Endothelial cell of umbilical vein (primary cell): ENCODE results near the gene DPP3. TPM values are rescaled to one million over a fixed set of nuclear protein-coding genes. Genes with fewer than 3 reads are reported as not detected.

ENCODE experiments used
- BruUV-seq: library from RNA; stranded (reverse); fragments of 400-500 nt; replicated peaks from 2 replicates; lab custom pipeline; 2021; lab: Mats Ljungman, UMichigan
- CTCF ChIA-PET: fragments of 300-600, 350-600 bp; sonication (Branson Sonifier 250); formaldehyde crosslinking; loops from one replicate; lab custom pipeline; 2021; ENCODE audit warnings: antibody characterized with exemption, inconsistent platforms; lab: Charles Lee
- POLR2A ChIA-PET: fragments of 300-600, 350-600 bp; sonication (Branson Sonifier 250); formaldehyde crosslinking; loops from one replicate; lab custom pipeline; 2021; ENCODE audit warnings: antibody characterized with exemption, inconsistent platforms; lab: Charles Lee
- DNase-seq: peaks from one replicate; pipeline ENCODE4 v3.0.0-alpha.2; 2011; ENCODE audit warnings: low read depth, low spot score
- FAIRE-seq: peaks from 2 replicates; lab custom pipeline; 2011; peaks lifted over from hg19 to GRCh38; lab: Jason Lieb, UNC
- H2AFZ ChIP-seq: 2 replicates; pipeline ENCODE4 v1.6.0; 2012; ENCODE audit warnings: low read depth, low read length, control low read depth, inconsistent platforms
- H3K27ac ChIP-seq: 2 replicates; pipeline ENCODE4 v1.5.1; 2011; ENCODE audit warnings: low read depth, mild to moderate bottlenecking, control low read depth, low read length, moderate library complexity; ENCODE audit not compliant: insufficient read depth
- H3K27me3 ChIP-seq, 2 experiments: 2 replicates each; pipeline versions ENCODE4 v1.6.0 to v1.6.1; 2011; ENCODE audit warnings: low read length in 2 of 2, mixed read lengths in 1 of 2; ENCODE audit not compliant: control insufficient read depth in 2 of 2, insufficient read depth in 2 of 2
- H3K36me3 ChIP-seq, 2 experiments: 2 replicates in 1 of 2; 3 replicates in 1 of 2; pipeline ENCODE4 v1.5.1; 2011; ENCODE audit warnings: low read length in 2 of 2, mild to moderate bottlenecking in 1 of 2, moderate library complexity in 1 of 2; ENCODE audit not compliant: control insufficient read depth in 2 of 2, insufficient read depth in 2 of 2; ENCODE audit errors: extremely low read depth in 1 of 2
- H3K4me1 ChIP-seq: 3 replicates; pipeline ENCODE4 v1.5.1; 2011; ENCODE audit warnings: mild to moderate bottlenecking, low read length; ENCODE audit not compliant: control insufficient read depth, insufficient read depth; ENCODE audit errors: extremely low read depth
- H3K4me2 ChIP-seq: 2 replicates; pipeline ENCODE4 v1.6.1; 2011; ENCODE audit warnings: low read length, control low read depth, mixed read lengths; ENCODE audit not compliant: insufficient read depth
- H3K4me3 ChIP-seq, 3 experiments: fragments of 200-600 bp in 1 of 3; sonication (generic), shearing (Covaris generic) in 1 of 3; replicated peaks in 1 of 3; 2 replicates each; pipeline ENCODE4 v1.5.1; 2011 to 2016; ENCODE audit warnings: control low read depth in 3 of 3, low read length in 3 of 3, mild to moderate bottlenecking in 2 of 3, inconsistent platforms in 1 of 3, low read depth in 1 of 3, moderate library complexity in 1 of 3; ENCODE audit not compliant: insufficient read depth in 1 of 3
- H3K79me2 ChIP-seq: 2 replicates; pipeline ENCODE4 v1.6.0; 2012; ENCODE audit warnings: low read length, inconsistent platforms; ENCODE audit not compliant: control insufficient read depth, insufficient read depth
- H3K9ac ChIP-seq: replicated peaks from 2 replicates; pipeline ENCODE3; 2011; ENCODE audit warnings: low read length, control low read depth; ENCODE audit not compliant: insufficient read depth; ENCODE audit errors: extremely low read depth
- H3K9me1 ChIP-seq: replicated peaks from 3 replicates; pipeline ENCODE4 v1.6.0; 2011; ENCODE audit warnings: mild to moderate bottlenecking, low read length; ENCODE audit not compliant: control insufficient read depth, insufficient read depth; ENCODE audit errors: extremely low read depth
- H3K9me3 ChIP-seq: replicated peaks from 2 replicates; pipeline ENCODE4 v1.5.1; 2012; ENCODE audit warnings: low read length, inconsistent platforms; ENCODE audit not compliant: control insufficient read depth, insufficient read depth
- H4K20me1 ChIP-seq: replicated peaks from 2 replicates; pipeline ENCODE3; 2011; ENCODE audit warnings: mild to moderate bottlenecking, low read length; ENCODE audit not compliant: control insufficient read depth, insufficient read depth; ENCODE audit errors: extremely low read depth
- CTCF ChIP-seq, 2 donors: IDR thresholded peaks; 1 replicate in 1 of 2; 2 replicates in 1 of 2; pipeline ENCODE4 v1.5.1; 2011; ENCODE audit warnings: low read length in 2 of 2, mild to moderate bottlenecking in 2 of 2, moderate library complexity in 2 of 2, control low read depth in 1 of 2, inconsistent platforms in 1 of 2, low read depth in 1 of 2; ENCODE audit not compliant: insufficient read depth in 1 of 2; ENCODE audit errors: extremely low read depth in 1 of 2
- EZH2 ChIP-seq: IDR thresholded peaks from 2 replicates; pipeline ENCODE4 v1.6.1; 2012; ENCODE audit warnings: borderline replicate concordance, low read depth, mild to moderate bottlenecking, moderate library complexity, low read length, inconsistent platforms; ENCODE audit not compliant: severe bottlenecking
- FOS ChIP-seq: IDR thresholded peaks from 2 replicates; pipeline ENCODE4 v1.6.1; 2011; ENCODE audit warnings: mild to moderate bottlenecking, low read length, moderate library complexity, borderline replicate concordance; ENCODE audit not compliant: insufficient read depth
- GATA2 ChIP-seq: IDR thresholded peaks from 2 replicates; pipeline ENCODE4 v1.7.0; 2011; ENCODE audit warnings: low read depth, mild to moderate bottlenecking, moderate library complexity, mixed read lengths, low read length; ENCODE audit not compliant: insufficient read length, insufficient read depth
- JUN ChIP-seq: IDR thresholded peaks from 2 replicates; pipeline ENCODE4 v1.6.1; 2011; ENCODE audit warnings: borderline replicate concordance, low read depth; ENCODE audit not compliant: insufficient read length, insufficient read depth
- MAX ChIP-seq: IDR thresholded peaks from 2 replicates; pipeline ENCODE4 v1.6.1; 2011; ENCODE audit not compliant: insufficient read depth, insufficient read length
- MYC ChIP-seq: IDR thresholded peaks from one replicate; pipeline ENCODE4 v1.6.1; 2011; ENCODE audit warnings: mild to moderate bottlenecking, low read depth, low read length
- POLR2A ChIP-seq: IDR thresholded peaks from 2 replicates; pipeline ENCODE4 v1.6.1; 2012; ENCODE audit warnings: low read depth, mild to moderate bottlenecking, control low read depth, low read length
- POLR2AphosphoS5 ChIP-seq: IDR thresholded peaks from 2 replicates; pipeline ENCODE4 v1.6.1; 2012; ENCODE audit warnings: low read depth, mild to moderate bottlenecking, control low read depth, low read length, moderate library complexity; ENCODE audit not compliant: insufficient read depth
- dilution Hi-C: fragments of 300-500 bp; cut with MboI; formaldehyde crosslinking; loops from one replicate; pipeline ENCODE4 v1.15.0; 2019; ENCODE audit warnings: low sequenced_read_pairs; ENCODE audit not compliant: extremely low pct_ligation_motif_present
- intact Hi-C: fragments of 100-400 bp; cut with micrococcal nuclease; formaldehyde crosslinking; loops from one replicate; pipeline ENCODE4 v1.10.0; 2022
- polyA plus RNA-seq, 4 experiments: library from polyadenylated mRNA; depleted of rRNA in 3 of 4; stranded (reverse) in 3 of 4; unstranded in 1 of 4; fragments of >200 nt; gene quantifications; 2 replicates each; pipeline versions ENCODE4 v1.2.1 to v1.2.3, GENCODE V29; 2011 to 2012; ENCODE audit warnings: missing spikeins in 1 of 4
- total RNA-seq: library from RNA; stranded (reverse); gene quantifications from 2 replicates; pipeline ENCODE4 v1.2.3, GENCODE V29; 2021

The DPP3 gene
- total and polyA plus RNA-seq, 2 donors (not counting 3 experiments of a cell fraction or from before 2014, with no cell fraction given) = 46.4 to 50.4 TPM

GRCh38 chr11:66554602-66555001, 74.4 kb downstream of the DPP3 start:
- POLR2A ChIA-PET = no interaction called here
- no TSS peak for BruUV-seq
- no peaks in the 10 kb centered on the region for H4K20me1 ChIP-seq
- H3K79me2 ChIP-seq = no peaks in the 10 kb centered on the region
- no peak overlapping the region for H2AFZ ChIP-seq
- intact Hi-C loops (no loop called here), dilution Hi-C loops (no loop called here)
- FAIRE-seq = no peak
- no peaks in the 10 kb centered on the region for H3K9me3 ChIP-seq
- no peak overlapping the region for H3K4me2 ChIP-seq
- no peaks in the 10 kb centered on the region for H3K9me1 ChIP-seq
- no peaks in the 10 kb centered on the region for H3K4me1 ChIP-seq
- TF ChIP-seq MAX = no peak
- no peak for TF ChIP-seq POLR2A
- TF ChIP-seq JUN = no peak
- TF ChIP-seq MYC = no peak
- H3K36me3 ChIP-seq = no peaks in the 10 kb centered on the region
- no peak overlapping the region for H3K9ac ChIP-seq
- no peak overlapping the region for H3K27ac ChIP-seq
- CTCF ChIA-PET = interaction anchor here (1.4 kb wide), 1 partner anchor 8 kb away, joined by 3 read pairs; the partner anchor contains the start of genes ACTN3 and ZDHHC24
- DNase-seq = no peak
- no peak overlapping the region for H3K4me3 ChIP-seq
- H3K27me3 ChIP-seq = peaks cover 5 to 6% of the 10 kb centered on the region in 2 experiments

DNA sequence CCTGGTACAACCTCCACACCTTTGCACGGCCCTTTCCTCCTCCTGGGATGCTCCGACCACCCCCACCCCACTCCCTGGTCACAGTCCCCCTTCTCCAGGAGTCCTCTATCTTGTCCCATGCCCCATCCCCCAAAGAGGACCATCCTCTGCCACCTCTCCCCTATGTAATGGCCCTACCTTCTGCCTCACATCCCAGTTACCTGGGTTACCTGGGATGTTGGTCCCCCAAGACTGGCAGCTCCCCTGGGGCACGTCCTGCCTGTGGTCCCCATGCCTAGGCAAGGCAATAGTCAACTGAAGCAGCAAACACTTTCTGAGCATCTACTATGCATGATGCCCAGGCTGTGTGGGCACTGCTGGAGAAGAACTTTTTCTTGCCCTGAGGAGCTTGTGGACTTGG, 75.2 kb downstream of the DPP3 start:
- intact Hi-C loops (no loop called here), dilution Hi-C loops (no loop called here)
- Histone ChIP-seq H3K27me3 (peaks cover 5 to 6% of the 10 kb centered on the region in 2 experiments), H3K36me3 (no peaks in the 10 kb centered on the region), H3K9ac (no peak overlapping the region), H3K4me3 (no peak overlapping the region), H3K9me3 (no peaks in the 10 kb centered on the region), H3K79me2 (no peaks in the 10 kb centered on the region), H3K4me2 (no peak overlapping the region), H3K27ac (no peak overlapping the region), H2AFZ (no peak overlapping the region), H3K9me1 (no peaks in the 10 kb centered on the region), H4K20me1 (no peaks in the 10 kb centered on the region), H3K4me1 (no peaks in the 10 kb centered on the region)
- TF ChIP-seq MYC = no peak
- no peak for TF ChIP-seq GATA2
- TF ChIP-seq CTCF (IDR thresholded peaks at IDR 0.05; ENCODE audit: extremely low read depth in 1 of 2, insufficient read depth in 1 of 2, low read depth in 1 of 2, low read length in 2 of 2) = no peak
- no peak for TF ChIP-seq POLR2A
- TF ChIP-seq POLR2AphosphoS5 = no peak
- no peak for TF ChIP-seq MAX
- no peak for TF ChIP-seq JUN
- no peak for TF ChIP-seq EZH2
- TF ChIP-seq FOS = no peak
- POLR2A ChIA-PET = no interaction called here
- FAIRE-seq (no peak), DNase-seq (no peak)
- no TSS peak for BruUV-seq
- CTCF ChIA-PET = interaction anchor here (1.0 to 1.4 kb wide), 2 partner anchors 9 to 123 kb away, joined by 3 read pairs; partner anchors contain the start of genes ACTN3 and ZDHHC24
